GM06990 (cell line): Measurements from ENCODE around the gene ZNF792.
A peak's percentile ranks its signal among the peaks of the same experiment; 100 is the strongest.
"Not testable (repeated sequence)": the region's sequence is repeated elsewhere in the genome, so short reads cannot be mapped to it uniquely, and the experiment has no call there.

Source experiments
- DNase-seq: peaks from one replicate; pipeline ENCODE4 v3.0.0-alpha.2; 2011; ENCODE audit not compliant: insufficient read length; ENCODE audit errors: extremely low read depth
- H3K27me3 ChIP-seq: replicated peaks from 2 replicates; pipeline ENCODE4 v1.6.0; 2011; ENCODE audit warnings: low read length; ENCODE audit not compliant: control insufficient read depth, insufficient read depth
- H3K36me3 ChIP-seq: 2 replicates; pipeline ENCODE4 v1.5.1; 2011; ENCODE audit warnings: low read length; ENCODE audit not compliant: control insufficient read depth, insufficient read depth
- H3K4me3 ChIP-seq: replicated peaks from 2 replicates; pipeline ENCODE4 v1.5.1; 2011; ENCODE audit warnings: low read depth, mild to moderate bottlenecking, control low read depth, low read length
- TF ChIP-seq, protein P1 (sequence below): IDR thresholded peaks from 2 replicates; pipeline ENCODE4 v1.5.1; 2011; ENCODE audit warnings: low read length, control low read depth, mild to moderate bottlenecking, inconsistent platforms; ENCODE audit not compliant: insufficient read depth, poor library complexity, severe bottlenecking

Gene ZNF792

DNA sequence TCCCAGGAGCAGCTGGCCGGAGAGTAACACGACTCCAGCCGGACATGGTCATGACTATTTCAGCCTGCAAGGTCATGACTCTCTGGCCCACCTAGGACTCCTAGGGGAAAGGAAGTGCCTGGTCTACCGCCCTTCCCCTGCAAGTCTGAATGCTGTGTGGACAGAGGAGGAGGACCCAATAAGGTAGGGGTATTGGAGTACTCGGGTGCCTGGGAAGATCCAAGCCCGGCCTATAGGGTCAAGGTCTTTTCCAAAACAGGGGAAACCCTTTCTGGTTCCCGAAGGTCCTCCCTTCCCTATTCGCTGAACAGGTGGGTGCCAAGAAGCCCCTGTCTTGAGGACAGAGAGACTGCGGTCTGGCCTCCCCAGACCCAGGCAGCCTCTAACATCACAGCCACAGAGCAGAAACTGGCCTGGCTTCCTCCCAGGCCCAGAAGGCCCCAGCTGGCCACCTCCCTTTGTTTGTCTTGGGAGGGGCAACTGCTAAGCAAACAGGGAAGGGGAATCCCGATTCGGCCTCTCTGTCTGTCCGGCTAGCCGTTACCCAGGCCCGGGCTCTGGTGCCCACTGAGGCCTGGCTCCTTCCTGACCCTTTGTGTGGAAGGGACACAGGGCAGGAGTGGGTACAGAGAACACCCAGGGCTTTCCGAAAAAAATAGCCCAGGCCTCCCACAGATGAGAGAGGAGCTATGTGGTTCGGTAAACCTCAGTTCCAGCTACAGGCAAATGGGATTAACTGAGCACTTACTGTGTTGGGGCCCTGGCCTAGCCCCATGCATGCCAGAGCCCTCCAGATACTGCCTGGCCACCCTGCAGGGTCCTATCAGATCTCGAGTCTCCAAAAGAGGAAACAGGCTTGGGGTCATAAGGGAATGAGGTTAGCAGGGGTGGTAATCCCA, 30.9 kb upstream of the ZNF792 start:
- no peak overlapping the region for H3K4me3 ChIP-seq
- no peaks in the 10 kb centered on the region for H3K36me3 ChIP-seq
- H3K27me3 ChIP-seq: no peaks in the 10 kb centered on the region
- DNase-seq: no peak
- TF ChIP-seq, protein P1, sequence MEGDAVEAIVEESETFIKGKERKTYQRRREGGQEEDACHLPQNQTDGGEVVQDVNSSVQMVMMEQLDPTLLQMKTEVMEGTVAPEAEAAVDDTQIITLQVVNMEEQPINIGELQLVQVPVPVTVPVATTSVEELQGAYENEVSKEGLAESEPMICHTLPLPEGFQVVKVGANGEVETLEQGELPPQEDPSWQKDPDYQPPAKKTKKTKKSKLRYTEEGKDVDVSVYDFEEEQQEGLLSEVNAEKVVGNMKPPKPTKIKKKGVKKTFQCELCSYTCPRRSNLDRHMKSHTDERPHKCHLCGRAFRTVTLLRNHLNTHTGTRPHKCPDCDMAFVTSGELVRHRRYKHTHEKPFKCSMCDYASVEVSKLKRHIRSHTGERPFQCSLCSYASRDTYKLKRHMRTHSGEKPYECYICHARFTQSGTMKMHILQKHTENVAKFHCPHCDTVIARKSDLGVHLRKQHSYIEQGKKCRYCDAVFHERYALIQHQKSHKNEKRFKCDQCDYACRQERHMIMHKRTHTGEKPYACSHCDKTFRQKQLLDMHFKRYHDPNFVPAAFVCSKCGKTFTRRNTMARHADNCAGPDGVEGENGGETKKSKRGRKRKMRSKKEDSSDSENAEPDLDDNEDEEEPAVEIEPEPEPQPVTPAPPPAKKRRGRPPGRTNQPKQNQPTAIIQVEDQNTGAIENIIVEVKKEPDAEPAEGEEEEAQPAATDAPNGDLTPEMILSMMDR: no peak

DNA sequence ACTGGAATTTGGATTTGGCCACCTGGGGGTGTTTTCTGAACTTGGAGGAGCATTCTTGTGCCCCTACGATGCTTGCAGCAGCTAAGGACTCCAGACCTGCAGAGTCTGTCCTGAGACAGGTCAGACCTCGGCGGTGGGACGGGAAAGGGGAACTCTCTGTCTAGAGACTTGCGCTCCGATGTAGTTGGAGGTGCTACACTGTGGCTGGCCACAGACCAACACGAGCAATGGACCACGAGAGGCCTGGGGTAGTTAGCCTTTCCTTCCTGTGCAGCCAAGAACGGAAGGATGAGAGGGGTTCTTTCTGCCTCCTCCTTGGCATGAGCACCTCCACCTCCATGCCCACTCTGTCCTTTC, 30.2 kb upstream of the ZNF792 start:
- no peak for DNase-seq
- TF ChIP-seq, protein P1: no peak
- H3K27me3 ChIP-seq: no peaks in the 10 kb centered on the region
- no peak overlapping the region for H3K4me3 ChIP-seq
- H3K36me3 ChIP-seq: no peaks in the 10 kb centered on the region

DNA sequence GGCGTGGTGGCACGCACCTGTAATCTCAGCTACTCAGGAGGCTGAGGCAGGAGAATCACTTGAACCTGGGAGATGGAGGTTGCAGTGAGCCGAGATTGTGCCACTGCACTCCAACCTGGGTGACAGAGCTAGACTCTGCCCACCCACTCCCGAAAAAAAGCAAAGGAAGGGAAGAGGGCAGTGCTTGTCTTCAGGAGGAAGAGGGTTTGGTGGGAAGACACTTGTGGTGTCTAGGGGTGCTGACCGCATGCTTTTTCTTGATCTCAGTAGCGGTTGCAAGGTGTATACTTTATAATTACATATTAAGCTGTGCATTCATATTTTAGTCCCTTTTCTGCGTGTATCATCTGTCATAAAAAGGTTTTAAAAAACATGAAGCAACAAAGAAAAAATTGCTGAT, 28.6 kb upstream of the ZNF792 start:
- not testable (repeated sequence) for DNase-seq, H3K4me3 ChIP-seq, H3K36me3 ChIP-seq, H3K27me3 ChIP-seq

DNA sequence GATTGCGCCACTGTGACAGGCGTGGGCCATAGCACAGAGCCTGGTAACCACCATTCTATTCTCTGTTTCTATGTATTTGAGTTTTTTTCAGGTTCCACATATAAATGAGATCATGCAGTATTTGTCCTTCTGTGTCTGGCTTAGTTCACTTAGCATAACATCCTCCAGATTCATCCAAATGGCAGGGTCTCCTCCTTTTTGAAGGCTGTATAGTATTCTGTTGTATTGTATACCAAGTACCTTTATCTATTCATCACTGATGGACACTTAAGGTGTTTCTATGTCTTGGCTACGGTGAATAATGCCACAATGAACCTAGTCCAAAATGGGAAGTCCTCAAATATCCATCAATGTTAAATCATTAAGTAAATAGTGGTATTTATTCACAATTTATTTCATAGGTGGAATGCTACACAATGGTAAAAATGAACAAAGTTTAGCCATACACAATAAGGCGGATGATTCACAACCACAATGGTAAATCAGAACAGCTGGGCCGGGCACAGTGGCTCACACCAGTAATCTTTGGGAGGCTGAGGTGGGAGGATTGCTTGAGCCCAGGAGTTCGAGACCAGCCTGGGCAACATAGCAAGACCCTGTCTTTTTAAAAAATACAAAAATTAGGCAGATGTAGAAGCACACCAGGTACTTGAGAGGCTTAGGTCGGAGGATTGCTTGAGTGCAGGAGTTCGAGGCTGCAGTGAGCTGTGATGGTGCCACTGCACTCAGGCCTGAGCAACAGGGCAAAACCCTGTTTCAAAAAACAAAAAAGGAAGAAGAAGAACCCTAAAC, 27.7 kb upstream of the ZNF792 start:
- DNase-seq: no peak
- Histone ChIP-seq H3K4me3 (no peak overlapping the region), H3K36me3 (no peaks in the 10 kb centered on the region), H3K27me3 (no peaks in the 10 kb centered on the region)
- TF ChIP-seq, protein P1: no peak

DNA sequence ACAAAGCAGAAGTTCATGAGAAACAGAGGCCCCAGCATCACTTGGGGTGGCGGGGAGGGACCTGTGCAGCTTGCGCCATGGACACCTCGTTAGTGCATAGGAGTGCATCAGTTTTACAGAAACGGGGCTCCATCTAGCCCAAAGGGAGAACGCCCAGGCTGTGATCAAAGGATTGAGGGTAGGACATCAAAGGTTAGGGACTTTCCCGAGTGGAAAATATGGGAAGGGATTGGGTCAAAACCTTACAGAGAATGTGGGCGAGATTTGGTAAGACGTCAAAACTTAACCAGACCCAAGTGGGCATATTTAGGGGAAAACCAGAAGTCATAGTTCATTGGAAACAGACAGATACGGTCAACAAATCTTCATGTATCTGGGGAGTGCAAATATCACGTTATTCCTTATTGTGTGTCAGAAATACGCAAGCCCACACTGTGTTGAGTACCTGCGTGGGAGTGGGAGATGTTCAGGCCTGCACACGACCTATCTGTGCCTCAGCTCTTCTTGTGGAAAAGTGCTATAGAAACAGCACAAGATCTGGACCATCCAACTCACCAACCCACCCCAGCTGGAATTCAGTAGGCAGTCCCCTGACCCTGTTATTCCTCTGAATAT, 26.7 kb upstream of the ZNF792 start:
- TF ChIP-seq, protein P1: no peak
- peak; percentile 37 for DNase-seq
- no peak overlapping the region for H3K4me3 ChIP-seq
- H3K27me3 ChIP-seq: no peaks in the 10 kb centered on the region
- H3K36me3 ChIP-seq: no peaks in the 10 kb centered on the region

DNA sequence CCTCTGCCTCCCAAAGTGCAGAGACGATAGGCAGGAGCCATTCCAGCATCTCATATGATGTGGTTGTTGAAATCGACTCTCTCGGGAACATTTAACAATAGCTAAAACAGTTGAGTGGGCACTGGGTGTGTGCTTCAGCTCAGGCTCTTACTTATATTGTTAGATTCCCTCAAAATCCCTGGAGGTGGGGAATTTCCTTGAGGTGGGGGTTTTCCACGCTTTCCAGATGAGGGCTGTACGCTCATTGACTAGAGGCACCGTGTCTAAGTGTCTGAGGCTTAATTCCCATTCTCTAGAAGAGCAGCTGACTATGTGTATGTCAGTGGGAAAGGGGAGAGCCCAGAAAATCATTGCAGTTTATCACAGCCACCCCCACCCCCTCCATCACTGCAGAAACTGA, 25.3 kb upstream of the ZNF792 start:
- TF ChIP-seq, protein P1: no peak
- Histone ChIP-seq H3K4me3 (no peak overlapping the region), H3K27me3 (no peaks in the 10 kb centered on the region), H3K36me3 (no peaks in the 10 kb centered on the region)
- no peak for DNase-seq
